Astrocyte of the hippocampus (primary cell): Measurements from ENCODE around the gene GRIN1.

Experiments
- DNase-seq: peaks from one replicate; pipeline ENCODE4 v3.0.0; 2011; ENCODE audit warnings: low read depth, low spot score

GRIN1 gene

DNA sequence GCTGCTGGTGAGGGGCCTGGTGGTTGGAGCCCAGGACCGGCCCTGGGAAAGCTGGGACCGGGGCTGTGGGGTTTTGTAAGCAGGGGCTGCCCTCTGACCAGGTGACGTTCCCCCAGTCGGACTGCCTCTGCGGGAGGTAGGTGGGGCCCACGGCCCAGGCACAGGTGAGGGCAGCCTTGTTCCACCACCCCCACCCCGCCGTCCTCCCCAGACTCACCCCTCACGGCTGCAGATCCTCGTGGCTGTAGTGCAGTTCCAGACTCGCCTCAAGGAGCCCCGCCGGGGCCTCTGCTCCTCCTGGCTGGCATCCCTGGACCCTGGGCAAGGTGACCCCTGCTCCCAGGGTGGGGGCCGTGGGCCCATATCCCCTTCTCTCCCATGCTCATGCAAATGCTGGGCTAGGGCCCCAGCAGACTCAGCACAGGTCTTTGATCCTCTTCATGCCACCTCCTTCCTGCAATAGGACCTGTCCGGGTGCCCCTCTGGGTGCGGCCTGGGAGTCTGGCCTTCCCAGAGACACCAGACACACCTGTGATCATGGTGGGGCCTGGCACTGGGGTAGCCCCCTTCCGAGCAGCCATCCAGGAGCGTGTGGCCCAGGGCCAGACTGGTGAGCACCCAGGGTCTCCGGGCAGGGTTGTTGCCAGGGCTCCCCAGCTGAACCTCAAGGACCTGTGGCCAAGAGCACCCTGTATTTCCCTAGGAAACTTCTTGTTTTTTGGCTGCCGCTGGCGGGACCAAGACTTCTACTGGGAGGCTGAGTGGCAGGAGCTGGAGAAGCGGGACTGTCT lies 76.4 kb downstream of the GRIN1 start:
- DNase-seq: no peak

DNA sequence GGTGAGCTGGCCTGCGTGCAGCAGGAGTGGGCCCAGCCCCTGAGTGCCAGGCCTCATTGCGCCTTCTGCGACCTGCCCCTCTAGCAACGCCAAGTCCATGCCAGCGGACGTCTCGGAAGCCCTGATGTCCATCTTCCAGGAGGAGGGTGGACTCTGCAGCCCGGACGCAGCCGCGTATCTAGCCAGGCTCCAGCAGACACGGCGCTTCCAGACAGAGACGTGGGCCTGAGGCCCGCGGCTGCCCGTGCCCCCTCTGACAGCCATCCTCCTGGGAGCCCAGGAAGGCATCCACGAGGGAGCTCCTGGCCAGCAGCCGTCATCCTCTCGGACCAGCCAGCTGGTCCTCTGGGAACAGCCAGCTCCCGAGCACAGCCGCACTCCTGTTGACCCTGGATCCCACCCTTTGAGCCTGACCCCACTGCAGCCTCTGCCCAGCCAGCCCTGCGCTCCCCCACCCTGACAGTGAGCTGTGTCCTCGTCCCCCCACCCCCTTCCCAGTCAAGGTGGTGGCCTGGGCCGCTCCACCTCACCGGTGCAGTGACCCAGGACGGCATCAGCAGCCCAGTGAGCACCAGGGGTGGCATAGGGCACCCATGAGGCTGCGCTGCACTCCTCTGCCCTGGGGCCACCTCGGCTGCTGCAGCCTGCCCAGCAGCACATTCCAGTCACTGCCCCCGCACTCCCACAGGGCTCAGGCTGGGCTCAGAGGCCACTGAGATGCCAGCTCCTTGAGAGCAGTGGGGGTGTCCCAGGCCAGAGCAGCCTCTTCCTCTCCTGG lies 77.4 kb downstream of the GRIN1 start:
- DNase-seq: no peak

DNA sequence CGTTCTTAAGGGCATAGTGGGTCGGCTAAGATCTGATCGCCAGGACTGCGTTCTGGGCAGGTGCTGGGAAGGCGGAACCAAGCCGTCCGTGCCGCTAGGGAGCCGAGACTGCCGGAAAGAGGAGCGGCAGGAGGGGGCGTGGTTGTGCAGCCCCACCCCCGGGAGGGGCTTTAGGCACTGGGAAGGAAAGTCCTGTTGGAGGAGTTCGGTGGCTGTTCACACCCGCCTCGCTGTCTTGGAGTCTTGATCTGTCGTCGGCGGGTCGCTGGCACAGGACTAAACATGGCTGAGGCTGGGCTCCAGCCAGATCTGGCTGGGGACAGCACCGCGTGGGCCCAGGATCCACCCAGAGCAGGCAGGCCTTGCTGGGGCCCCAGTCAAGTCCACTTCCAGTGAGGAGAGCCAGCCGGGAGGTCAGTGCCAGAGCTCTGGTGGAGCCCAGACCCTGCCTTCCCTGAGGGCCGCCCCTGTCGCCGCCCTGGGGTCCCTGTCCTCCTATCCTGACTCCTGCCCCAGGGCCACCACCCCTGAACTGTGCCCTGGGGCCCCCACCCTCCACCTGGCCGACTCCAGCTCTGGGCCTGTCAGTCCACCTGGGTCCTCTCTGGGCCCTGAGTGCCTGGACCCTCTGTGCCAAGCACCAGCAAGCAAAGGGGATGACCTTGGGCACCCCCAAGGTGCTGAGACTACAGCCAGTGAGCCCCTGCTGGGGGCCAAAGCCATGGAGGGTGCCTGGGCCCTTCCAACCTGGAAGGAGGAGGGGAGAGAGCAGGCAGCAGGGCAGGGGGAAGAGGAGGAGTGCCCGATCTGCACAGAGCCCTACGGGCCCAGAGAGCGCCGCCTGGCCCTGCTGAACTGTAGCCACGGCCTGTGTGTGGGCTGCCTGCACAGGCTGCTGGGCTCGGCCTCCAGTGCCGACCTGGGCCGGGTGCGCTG lies 78.6 kb downstream of the GRIN1 start:
- DNase-seq: peak; percentile 16

DNA sequence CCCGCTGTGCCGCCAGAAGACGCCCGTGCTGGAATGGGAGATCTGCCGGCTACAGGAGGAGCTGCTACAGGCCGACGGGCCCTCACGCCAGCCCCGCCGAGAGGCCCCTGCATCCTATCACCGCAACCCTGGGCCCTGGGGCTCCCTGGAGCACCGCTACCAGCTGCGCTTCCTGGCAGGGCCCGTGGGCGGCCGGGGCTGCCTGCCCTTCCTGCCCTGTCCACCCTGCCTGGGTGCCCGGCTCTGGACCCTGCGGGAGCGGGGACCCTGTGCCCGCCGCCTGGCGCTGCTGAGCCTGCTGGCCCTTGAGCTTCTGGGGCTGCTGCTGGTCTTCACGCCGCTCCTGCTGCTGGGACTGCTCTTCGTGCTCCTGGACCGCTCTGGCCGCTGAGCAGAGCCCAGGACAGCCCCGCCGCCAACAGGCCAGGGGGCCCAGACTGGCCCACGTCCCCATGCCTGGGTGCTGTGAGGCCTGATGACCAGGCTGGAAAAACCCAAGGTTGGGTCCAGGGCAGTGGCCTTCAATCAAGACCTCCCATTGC lies 79.3 kb downstream of the GRIN1 start:
- no peak for DNase-seq
